ENCODE measurements around the gene HIRA. TPM values are rescaled to one million over a fixed set of nuclear protein-coding genes. Genes with fewer than 3 reads are reported as not detected.

Gene HIRA
- total and polyA plus RNA-seq, 9 of the 15 experiments (the other 6 are each of a cell fraction or from before 2014, with no cell fraction given): 0.96 to 132 (median 58.4) TPM

DNA sequence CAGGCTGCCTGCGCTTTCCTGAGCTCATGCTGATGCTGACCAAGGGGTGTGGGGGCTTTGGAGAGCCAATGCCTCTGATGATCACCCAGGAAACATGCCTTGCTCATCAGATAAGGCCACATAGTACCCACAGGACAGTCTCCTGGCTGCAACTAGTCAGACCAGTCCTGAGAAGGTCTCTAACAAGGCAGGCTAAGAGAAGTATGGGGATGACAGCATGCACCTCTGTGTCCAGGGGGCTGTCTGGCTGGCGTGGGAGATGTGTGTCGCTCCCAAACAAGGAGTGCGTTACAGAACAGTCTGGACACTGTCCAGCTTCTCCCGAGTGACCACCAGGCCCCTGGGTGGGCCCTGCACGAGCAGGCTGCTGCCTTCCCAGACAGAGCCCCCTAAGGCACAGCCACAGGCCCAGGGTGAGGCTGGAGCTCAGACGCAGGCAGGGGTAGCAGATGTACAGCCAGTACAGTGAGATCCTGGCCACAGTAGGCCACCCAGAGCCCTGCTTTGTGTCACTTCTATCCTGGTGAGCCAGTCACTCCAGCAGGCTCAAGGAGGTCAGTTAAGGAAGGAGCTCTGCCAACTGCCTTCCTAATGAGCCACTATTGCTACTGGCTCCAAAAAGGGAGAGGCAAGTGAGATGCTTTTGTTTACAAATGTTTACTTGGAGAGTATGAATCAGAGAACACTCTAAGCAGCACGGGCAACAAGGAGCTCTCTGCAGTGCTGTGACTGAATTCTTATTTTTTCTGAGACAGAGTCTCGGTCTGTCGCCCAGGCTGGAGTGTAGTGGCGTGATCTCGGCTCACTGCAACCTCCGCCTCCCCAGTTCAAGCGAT is 74.0 kb downstream of the HIRA start (continued):
- TF ChIP-seq, protein P1, sequence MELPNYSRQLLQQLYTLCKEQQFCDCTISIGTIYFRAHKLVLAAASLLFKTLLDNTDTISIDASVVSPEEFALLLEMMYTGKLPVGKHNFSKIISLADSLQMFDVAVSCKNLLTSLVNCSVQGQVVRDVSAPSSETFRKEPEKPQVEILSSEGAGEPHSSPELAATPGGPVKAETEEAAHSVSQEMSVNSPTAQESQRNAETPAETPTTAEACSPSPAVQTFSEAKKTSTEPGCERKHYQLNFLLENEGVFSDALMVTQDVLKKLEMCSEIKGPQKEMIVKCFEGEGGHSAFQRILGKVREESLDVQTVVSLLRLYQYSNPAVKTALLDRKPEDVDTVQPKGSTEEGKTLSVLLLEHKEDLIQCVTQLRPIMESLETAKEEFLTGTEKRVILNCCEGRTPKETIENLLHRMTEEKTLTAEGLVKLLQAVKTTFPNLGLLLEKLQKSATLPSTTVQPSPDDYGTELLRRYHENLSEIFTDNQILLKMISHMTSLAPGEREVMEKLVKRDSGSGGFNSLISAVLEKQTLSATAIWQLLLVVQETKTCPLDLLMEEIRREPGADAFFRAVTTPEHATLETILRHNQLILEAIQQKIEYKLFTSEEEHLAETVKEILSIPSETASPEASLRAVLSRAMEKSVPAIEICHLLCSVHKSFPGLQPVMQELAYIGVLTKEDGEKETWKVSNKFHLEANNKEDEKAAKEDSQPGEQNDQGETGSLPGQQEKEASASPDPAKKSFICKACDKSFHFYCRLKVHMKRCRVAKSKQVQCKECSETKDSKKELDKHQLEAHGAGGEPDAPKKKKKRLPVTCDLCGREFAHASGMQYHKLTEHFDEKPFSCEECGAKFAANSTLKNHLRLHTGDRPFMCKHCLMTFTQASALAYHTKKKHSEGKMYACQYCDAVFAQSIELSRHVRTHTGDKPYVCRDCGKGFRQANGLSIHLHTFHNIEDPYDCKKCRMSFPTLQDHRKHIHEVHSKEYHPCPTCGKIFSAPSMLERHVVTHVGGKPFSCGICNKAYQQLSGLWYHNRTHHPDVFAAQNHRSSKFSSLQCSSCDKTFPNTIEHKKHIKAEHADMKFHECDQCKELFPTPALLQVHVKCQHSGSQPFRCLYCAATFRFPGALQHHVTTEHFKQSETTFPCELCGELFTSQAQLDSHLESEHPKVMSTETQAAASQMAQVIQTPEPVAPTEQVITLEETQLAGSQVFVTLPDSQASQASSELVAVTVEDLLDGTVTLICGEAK (IDR thresholded peaks at IDR 0.05): no peak
- TF ChIP-seq, protein P1 (CRISPR knock-in tag; IDR thresholded peaks at IDR 0.05): peak; percentile 43; the same call in 1 of the 2 replicates
- TF ChIP-seq POLR2AphosphoS2 (IDR thresholded peaks at IDR 0.05; ENCODE audit: low read length) (peak; percentile 83; the same call in 1 of the 2 replicates), DMBX1 (CRISPR knock-in tag; IDR thresholded peaks at IDR 0.05; ENCODE audit: borderline replicate concordance) (no peak), IFI16 (CRISPR knock-in tag; IDR thresholded peaks at IDR 0.05) (no peak), RBM22 (IDR thresholded peaks at IDR 0.05; ENCODE audit: low read depth, low read length, poor library complexity, severe bottlenecking) (peak; percentile 82), MECOM (CRISPR knock-in tag; IDR thresholded peaks at IDR 0.05) (no peak), CBX8 (IDR thresholded peaks at IDR 0.05; ENCODE audit: borderline replicate concordance, extremely low read depth, low read depth, low read length, poor library complexity, severe bottlenecking) (no peak), ZNF140 (CRISPR knock-in tag; IDR thresholded peaks at IDR 0.05) (no peak), CBFB (CRISPR knock-in tag; IDR thresholded peaks at IDR 0.05) (0 out of 2 replicates have a peak, but pooled peaks have one; percentile 32), ZNF121 (CRISPR knock-in tag; conservative IDR thresholded peaks at IDR 0.05) (no peak; the same call in 1 of the 2 replicates), HDAC6 (IDR thresholded peaks at IDR 0.05; ENCODE audit: low read depth, low read length) (peak; percentile 22; the same call in 1 of the 2 replicates)
- TF ChIP-seq, protein P2, sequence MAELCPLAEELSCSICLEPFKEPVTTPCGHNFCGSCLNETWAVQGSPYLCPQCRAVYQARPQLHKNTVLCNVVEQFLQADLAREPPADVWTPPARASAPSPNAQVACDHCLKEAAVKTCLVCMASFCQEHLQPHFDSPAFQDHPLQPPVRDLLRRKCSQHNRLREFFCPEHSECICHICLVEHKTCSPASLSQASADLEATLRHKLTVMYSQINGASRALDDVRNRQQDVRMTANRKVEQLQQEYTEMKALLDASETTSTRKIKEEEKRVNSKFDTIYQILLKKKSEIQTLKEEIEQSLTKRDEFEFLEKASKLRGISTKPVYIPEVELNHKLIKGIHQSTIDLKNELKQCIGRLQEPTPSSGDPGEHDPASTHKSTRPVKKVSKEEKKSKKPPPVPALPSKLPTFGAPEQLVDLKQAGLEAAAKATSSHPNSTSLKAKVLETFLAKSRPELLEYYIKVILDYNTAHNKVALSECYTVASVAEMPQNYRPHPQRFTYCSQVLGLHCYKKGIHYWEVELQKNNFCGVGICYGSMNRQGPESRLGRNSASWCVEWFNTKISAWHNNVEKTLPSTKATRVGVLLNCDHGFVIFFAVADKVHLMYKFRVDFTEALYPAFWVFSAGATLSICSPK (IDR thresholded peaks at IDR 0.05; ENCODE audit: borderline replicate concordance): no peak
- TF ChIP-seq, protein P3, sequence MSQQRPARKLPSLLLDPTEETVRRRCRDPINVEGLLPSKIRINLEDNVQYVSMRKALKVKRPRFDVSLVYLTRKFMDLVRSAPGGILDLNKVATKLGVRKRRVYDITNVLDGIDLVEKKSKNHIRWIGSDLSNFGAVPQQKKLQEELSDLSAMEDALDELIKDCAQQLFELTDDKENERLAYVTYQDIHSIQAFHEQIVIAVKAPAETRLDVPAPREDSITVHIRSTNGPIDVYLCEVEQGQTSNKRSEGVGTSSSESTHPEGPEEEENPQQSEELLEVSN (IDR thresholded peaks at IDR 0.05; ENCODE audit: borderline replicate concordance in 1 of 2, extremely low read depth in 1 of 2, insufficient read depth in 1 of 2, insufficient read length in 1 of 2, low read depth in 1 of 2, low read length in 1 of 2, poor library complexity in 1 of 2, severe bottlenecking in 1 of 2): no peak
